ENCODE results near the gene SEZ6.

GRCh38 chr17:29010129-29010528, 4.3 kb upstream of the SEZ6 start:
- no peak for TF ChIP-seq CTCF (IDR thresholded peaks at IDR 0.05; ENCODE audit: low read depth, low read length)
- TF ChIP-seq EZH2phosphoT487 (IDR thresholded peaks at IDR 0.05; ENCODE audit: low read depth) = no peak

Measured in OCI-LY3 (cell line).